Measurements from ENCODE around the gene CABLES1.
"Not testable (repeated sequence)": the region's sequence is repeated elsewhere in the genome, so short reads cannot be mapped to it uniquely, and the experiment has no call there.

The CABLES1 gene

GRCh38 chr18:23247896-23248295, 112.6 kb downstream of the CABLES1 start:
- no peak for DNase-seq

- no peak for DNase-seq
Measured at GRCh38 chr18:23248826-23249225, 113.5 kb downstream of the CABLES1 start.

- no peak for DNase-seq
Measured at GRCh38 chr18:23249348-23249747, 114.1 kb downstream of the CABLES1 start.

GRCh38 chr18:23250893-23251656, 115.8 kb downstream of the CABLES1 start:
- DNase-seq = no peak

- DNase-seq = no peak
Measured at GRCh38 chr18:23253630-23254029, 118.3 kb downstream of the CABLES1 start.

- DNase-seq = no peak
Measured at GRCh38 chr18:23257137-23257536, 121.9 kb downstream of the CABLES1 start.

- no peak for DNase-seq
Measured at GRCh38 chr18:23257686-23258565, 122.6 kb downstream of the CABLES1 start.

- DNase-seq = no peak
Measured at GRCh38 chr18:23258566-23259469, 123.5 kb downstream of the CABLES1 start.

- peak; percentile 97 for DNase-seq
Measured at GRCh38 chr18:23259701-23260681, 124.7 kb downstream of the CABLES1 start.

- peak; percentile 74 for DNase-seq
Measured at GRCh38 chr18:23260926-23261590, 125.8 kb downstream of the CABLES1 start.

- DNase-seq = no peak
Measured at GRCh38 chr18:23263551-23264235, 128.4 kb downstream of the CABLES1 start.

GRCh38 chr18:23265682-23266399, 130.6 kb downstream of the CABLES1 start:
- DNase-seq = no peak

GRCh38 chr18:23266717-23267446, 131.6 kb downstream of the CABLES1 start:
- no peak for DNase-seq

GRCh38 chr18:23267447-23267776, 132.1 kb downstream of the CABLES1 start:
- no peak for DNase-seq

- no peak for DNase-seq
Measured at GRCh38 chr18:23268641-23269040, 133.4 kb downstream of the CABLES1 start.

- not testable (repeated sequence) for DNase-seq
Measured at GRCh38 chr18:23269068-23269467, 133.8 kb downstream of the CABLES1 start.

GRCh38 chr18:23269928-23270327, 134.6 kb downstream of the CABLES1 start:
- no peak for DNase-seq

- DNase-seq = no peak
Measured at GRCh38 chr18:23270986-23271680, 135.8 kb downstream of the CABLES1 start.
